Neural progenitor cell (in vitro differentiated cells): Measurements from ENCODE around the gene SARDH. TPM values are rescaled to one million over a fixed set of nuclear protein-coding genes. Genes with fewer than 3 reads are reported as not detected.

Experiments used
- DNase-seq: peaks from one replicate; pipeline ENCODE4 v3.0.0-alpha.2; 2016; ENCODE audit warnings: low spot score
- H2AFZ ChIP-seq: fragments of 200-600 bp; sonication (generic); replicated peaks from 2 replicates; pipeline ENCODE4 v1.6.1; 2016; ENCODE audit warnings: antibody characterized with exemption
- H3F3A ChIP-seq: fragments of 200-600 bp; sonication (generic); 2 replicates; pipeline ENCODE4 v1.6.1; 2016; ENCODE audit warnings: antibody characterized with exemption, low read depth
- H3K27ac ChIP-seq: fragments of 200-600 bp; sonication (generic); 2 replicates; pipeline ENCODE4 v1.5.1; 2016; ENCODE audit warnings: mild to moderate bottlenecking
- H3K27me3 ChIP-seq: fragments of 200-600 bp; sonication (generic); 2 replicates; pipeline ENCODE4 v1.6.1; 2016; ENCODE audit warnings: mild to moderate bottlenecking, moderate library complexity
- H3K36me3 ChIP-seq: fragments of 200-600 bp; sonication (generic); 2 replicates; pipeline ENCODE4 v1.5.1; 2016
- H3K4me1 ChIP-seq: fragments of 200-600 bp; sonication (generic); 2 replicates; pipeline ENCODE4 v1.6.1; 2016; ENCODE audit warnings: mixed run types
- H3K4me2 ChIP-seq: fragments of 200-600 bp; sonication (generic); 2 replicates; pipeline ENCODE4 v1.6.1; 2016
- H3K4me3 ChIP-seq: fragments of 200-600 bp; sonication (generic); 2 replicates; pipeline ENCODE4 v1.5.1; 2016
- H3K79me2 ChIP-seq: fragments of 200-600 bp; sonication (generic); 2 replicates; pipeline ENCODE4 v1.6.1; 2016; ENCODE audit warnings: low read depth
- H3K9ac ChIP-seq: fragments of 200-600 bp; sonication (generic); 2 replicates; pipeline ENCODE4 v1.6.1; 2016
- H3K9me3 ChIP-seq: fragments of 200-600 bp; sonication (generic); 2 replicates; pipeline ENCODE4 v1.5.1; 2016; ENCODE audit warnings: low read depth
- H4K20me1 ChIP-seq: fragments of 200-600 bp; sonication (generic); 2 replicates; pipeline ENCODE4 v1.6.1; 2016; ENCODE audit warnings: low read depth
- H3K27ac Mint-ChIP-seq: 3 replicates; pipeline ENCODE4 v1.8.0; 2021; ENCODE audit warnings: mixed read lengths
- H3K27me3 Mint-ChIP-seq: 2 replicates; pipeline ENCODE4 v1.8.0; 2022; ENCODE audit warnings: low read depth, mild to moderate bottlenecking, inconsistent platforms, moderate library complexity, mixed read lengths; ENCODE audit not compliant: insufficient read depth
- H3K36me3 Mint-ChIP-seq: 3 replicates; pipeline ENCODE4 v1.8.0; 2021; ENCODE audit warnings: mixed read lengths
- H3K4me1 Mint-ChIP-seq: 3 replicates; pipeline ENCODE4 v1.8.0; 2021; ENCODE audit warnings: mixed read lengths
- H3K4me3 Mint-ChIP-seq: 3 replicates; pipeline ENCODE4 v1.8.0; 2021; ENCODE audit warnings: mild to moderate bottlenecking, moderate library complexity, mixed read lengths
- H3K9me3 Mint-ChIP-seq: 3 replicates; pipeline ENCODE4 v1.8.0; 2020; ENCODE audit warnings: mixed read lengths
- EZH2 ChIP-seq: fragments of 200-600 bp; sonication (generic); IDR thresholded peaks from 2 replicates; pipeline ENCODE4 v1.6.1; 2017; ENCODE audit warnings: antibody characterized with exemption, mild to moderate bottlenecking, moderate library complexity
- EZH2phosphoT487 ChIP-seq: fragments of 200-600 bp; sonication (generic); IDR thresholded peaks from 2 replicates; pipeline ENCODE4 v1.6.1; 2017; ENCODE audit warnings: antibody characterized with exemption
- total RNA-seq: library from RNA; depleted of rRNA; stranded (reverse); fragments of >200 nt; gene quantifications from 2 replicates; pipeline ENCODE4 v1.2.3, GENCODE V29; 2015; ENCODE audit warnings: low replicate concordance
- TF ChIP-seq, protein P1 (sequence below): fragments of 200-600 bp; sonication (generic); IDR thresholded peaks from 2 replicates; pipeline ENCODE4 v1.5.1; 2017; ENCODE audit warnings: antibody characterized with exemption, mild to moderate bottlenecking

SARDH gene
- total RNA-seq, 1 donor from 2014 or later: 3.9 TPM

DNA sequence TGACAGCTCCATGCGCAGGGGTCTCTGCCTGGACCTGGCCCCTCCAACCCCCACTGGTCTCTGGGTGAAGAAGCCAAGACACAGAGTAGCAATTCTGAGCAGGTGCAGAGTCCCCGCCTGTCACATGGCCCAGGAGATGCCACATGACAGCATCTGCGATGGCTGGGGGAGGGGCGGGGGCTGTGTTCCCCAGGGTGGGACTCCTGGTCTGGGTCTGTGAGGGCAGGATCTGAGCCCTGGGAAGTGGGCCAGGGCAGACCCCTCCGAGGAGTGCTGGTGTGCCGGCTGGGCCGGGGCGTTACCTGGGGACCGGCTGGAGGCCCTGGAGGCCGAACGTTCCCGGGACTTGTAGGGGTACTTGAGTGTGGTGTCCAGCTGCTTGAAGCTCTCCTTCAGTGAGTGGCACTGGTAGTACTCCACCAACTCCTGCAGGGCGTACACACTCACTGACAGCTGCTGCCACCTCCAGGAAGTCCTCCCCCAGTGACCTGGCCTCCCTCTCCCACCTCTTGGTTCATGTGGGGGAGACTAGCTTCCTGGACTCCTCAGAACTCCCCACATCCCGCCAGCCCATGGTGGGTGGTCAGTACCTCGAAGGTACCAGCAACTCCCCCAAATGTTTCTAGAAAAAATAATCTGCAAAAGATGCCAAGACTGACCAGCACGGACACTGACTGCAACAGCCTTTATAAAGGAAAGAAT is 32.1 kb upstream of the SARDH start:
- Mint-ChIP-seq H3K36me3 (peaks cover 44% of the 10 kb centered on the region), H3K27ac (no peak overlapping the region), H3K4me3 (no peak overlapping the region), H3K9me3 (peaks cover 14% of the 10 kb centered on the region), H3K4me1 (no peaks in the 10 kb centered on the region), H3K27me3 (peaks cover 2% of the 10 kb centered on the region)
- Histone ChIP-seq H3K27ac (no peak overlapping the region), H3K36me3 (peaks cover 9% of the 10 kb centered on the region), H3K27me3 (no peaks in the 10 kb centered on the region), H3K79me2 (no peaks in the 10 kb centered on the region), H3K9me3 (no peaks in the 10 kb centered on the region), H2AFZ (no peak overlapping the region), H3K9ac (no peak overlapping the region), H3K4me1 (no peaks in the 10 kb centered on the region), H4K20me1 (no peaks in the 10 kb centered on the region), H3K4me3 (no peak overlapping the region), H3K4me2 (no peak overlapping the region), H3F3A (no peaks in the 10 kb centered on the region)
- TF ChIP-seq EZH2 (no peak), EZH2phosphoT487 (no peak)
- DNase-seq: no peak

DNA sequence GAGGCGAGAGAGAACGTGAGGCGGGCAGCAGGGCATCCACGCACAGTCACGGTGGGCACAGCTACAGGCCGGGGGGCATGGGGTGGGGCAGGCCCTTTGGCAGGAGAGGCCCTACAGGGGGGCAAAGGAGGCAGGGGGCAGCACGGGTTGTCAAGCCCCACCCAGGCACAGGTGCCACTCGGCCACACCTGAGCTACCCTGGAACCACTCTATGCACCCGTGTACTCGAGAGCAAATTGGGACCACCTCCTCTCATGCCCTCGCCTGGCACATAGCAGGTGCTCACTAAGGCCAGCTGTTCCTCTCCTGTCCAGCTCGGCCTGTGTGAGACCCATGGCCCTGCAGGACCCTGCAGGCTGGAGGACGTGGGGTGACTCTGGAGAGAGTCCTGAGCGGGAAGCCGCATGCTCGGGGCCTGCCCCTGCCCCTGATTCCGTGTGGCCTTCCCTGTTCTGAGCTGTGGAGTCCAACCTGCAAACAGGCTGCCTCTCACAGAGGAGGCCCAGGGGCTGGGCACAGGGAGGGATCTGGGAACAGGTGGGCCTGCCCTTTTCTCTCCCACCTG is 31.4 kb upstream of the SARDH start:
- H3K27me3 ChIP-seq: no peaks in the 10 kb centered on the region
- H3K4me1 ChIP-seq: no peaks in the 10 kb centered on the region

DNA sequence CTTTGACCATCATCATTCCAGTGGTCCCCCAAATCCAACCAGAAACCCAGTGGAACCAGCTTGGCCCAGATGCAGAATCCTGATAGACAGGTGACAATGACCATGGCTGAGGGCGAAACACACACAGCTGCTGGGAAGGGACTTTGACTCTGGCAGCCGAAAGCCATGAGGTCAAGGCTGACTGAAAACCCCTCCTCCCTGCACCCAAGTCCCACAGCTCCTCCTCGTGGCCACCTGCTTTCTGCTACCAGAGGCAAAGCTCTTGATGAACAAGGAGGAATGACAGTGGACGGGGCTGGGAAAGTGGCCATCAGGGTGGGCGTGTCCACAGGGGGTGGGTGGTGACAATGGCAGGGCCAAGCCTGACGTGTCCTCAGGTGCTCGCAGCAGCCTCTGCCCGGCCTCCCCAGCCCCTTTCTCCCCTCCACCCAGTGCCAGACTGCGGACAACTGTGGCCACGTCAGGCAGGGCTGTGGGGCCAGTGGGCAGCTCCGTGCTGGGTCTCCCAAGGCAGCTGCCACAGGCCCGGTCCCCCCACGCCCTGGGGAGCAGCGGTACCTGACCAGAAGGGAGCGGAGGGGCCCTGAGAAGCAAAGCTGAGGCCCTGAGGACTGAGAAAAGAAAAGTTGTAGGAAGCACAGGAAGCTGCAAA is 30.8 kb upstream of the SARDH start:
- H3K27me3 Mint-ChIP-seq: peaks cover 2% of the 10 kb centered on the region
- no peaks in the 10 kb centered on the region for H3F3A ChIP-seq
- H3K27me3 ChIP-seq: no peaks in the 10 kb centered on the region
- no peak overlapping the region for H3K4me3 ChIP-seq
- H3K36me3 Mint-ChIP-seq: peaks cover 51% of the 10 kb centered on the region
- no peaks in the 10 kb centered on the region for H3K79me2 ChIP-seq
- peaks cover 14% of the 10 kb centered on the region for H3K9me3 Mint-ChIP-seq
- TF ChIP-seq EZH2: no peak
- TF ChIP-seq, protein P1, sequence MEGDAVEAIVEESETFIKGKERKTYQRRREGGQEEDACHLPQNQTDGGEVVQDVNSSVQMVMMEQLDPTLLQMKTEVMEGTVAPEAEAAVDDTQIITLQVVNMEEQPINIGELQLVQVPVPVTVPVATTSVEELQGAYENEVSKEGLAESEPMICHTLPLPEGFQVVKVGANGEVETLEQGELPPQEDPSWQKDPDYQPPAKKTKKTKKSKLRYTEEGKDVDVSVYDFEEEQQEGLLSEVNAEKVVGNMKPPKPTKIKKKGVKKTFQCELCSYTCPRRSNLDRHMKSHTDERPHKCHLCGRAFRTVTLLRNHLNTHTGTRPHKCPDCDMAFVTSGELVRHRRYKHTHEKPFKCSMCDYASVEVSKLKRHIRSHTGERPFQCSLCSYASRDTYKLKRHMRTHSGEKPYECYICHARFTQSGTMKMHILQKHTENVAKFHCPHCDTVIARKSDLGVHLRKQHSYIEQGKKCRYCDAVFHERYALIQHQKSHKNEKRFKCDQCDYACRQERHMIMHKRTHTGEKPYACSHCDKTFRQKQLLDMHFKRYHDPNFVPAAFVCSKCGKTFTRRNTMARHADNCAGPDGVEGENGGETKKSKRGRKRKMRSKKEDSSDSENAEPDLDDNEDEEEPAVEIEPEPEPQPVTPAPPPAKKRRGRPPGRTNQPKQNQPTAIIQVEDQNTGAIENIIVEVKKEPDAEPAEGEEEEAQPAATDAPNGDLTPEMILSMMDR: peak; percentile 11
- TF ChIP-seq EZH2phosphoT487: no peak
- H4K20me1 ChIP-seq: no peaks in the 10 kb centered on the region
- H3K27ac ChIP-seq: no peak overlapping the region
- no peak overlapping the region for H3K27ac Mint-ChIP-seq
- H2AFZ ChIP-seq: no peak overlapping the region
- no peaks in the 10 kb centered on the region for H3K4me1 ChIP-seq
- no peak overlapping the region for H3K4me2 ChIP-seq
- DNase-seq: no peak
- H3K4me1 Mint-ChIP-seq: no peaks in the 10 kb centered on the region
- H3K36me3 ChIP-seq: peaks cover 9% of the 10 kb centered on the region
- H3K4me3 Mint-ChIP-seq: no peak overlapping the region
- no peak overlapping the region for H3K9ac ChIP-seq
- no peaks in the 10 kb centered on the region for H3K9me3 ChIP-seq

More for the DNA sequence above, 31.4 kb upstream of the SARDH start:
- Histone ChIP-seq H3K27ac (no peak overlapping the region), H3F3A (no peaks in the 10 kb centered on the region), H3K4me2 (no peak overlapping the region), H2AFZ (no peak overlapping the region), H3K9ac (no peak overlapping the region), H3K36me3 (peaks cover 9% of the 10 kb centered on the region), H3K9me3 (no peaks in the 10 kb centered on the region), H3K4me3 (no peak overlapping the region), H3K79me2 (no peaks in the 10 kb centered on the region), H4K20me1 (no peaks in the 10 kb centered on the region)
- H3K4me1 Mint-ChIP-seq: no peaks in the 10 kb centered on the region
- peaks cover 2% of the 10 kb centered on the region for H3K27me3 Mint-ChIP-seq
- DNase-seq: no peak
- H3K27ac Mint-ChIP-seq: no peak overlapping the region
- no peak overlapping the region for H3K4me3 Mint-ChIP-seq
- H3K9me3 Mint-ChIP-seq: peaks cover 14% of the 10 kb centered on the region
- TF ChIP-seq, protein P1: no peak
- no peak for TF ChIP-seq EZH2phosphoT487
- TF ChIP-seq EZH2: no peak
- H3K36me3 Mint-ChIP-seq: peaks cover 46% of the 10 kb centered on the region
